Bronchial epithelial cell (primary cell): Measurements from ENCODE around the gene SCART1. TPM values are rescaled to one million over a fixed set of nuclear protein-coding genes. Genes with fewer than 3 reads are reported as not detected.
A peak's percentile ranks its signal among the peaks of the same experiment; 100 is the strongest.

Experiments used
- DNase-seq: peaks from one replicate; pipeline ENCODE4 v3.0.0-alpha.2; 2010; ENCODE audit warnings: low read depth
- FAIRE-seq: peaks from 2 replicates; lab custom pipeline; 2011; peaks lifted over from hg19 to GRCh38; lab: Jason Lieb, UNC
- H3K27me3 ChIP-seq: 2 replicates; pipeline ENCODE4 v1.5.1; 2011; ENCODE audit warnings: low read length; ENCODE audit not compliant: control insufficient read depth, insufficient read depth
- H3K36me3 ChIP-seq: 2 replicates; pipeline ENCODE4 v1.5.1; 2011; ENCODE audit warnings: low read length; ENCODE audit not compliant: control insufficient read depth, insufficient read depth
- H3K4me3 ChIP-seq: 2 replicates; pipeline ENCODE4 v1.5.1; 2011; ENCODE audit warnings: mild to moderate bottlenecking, low read depth, low read length, control low read depth
- total RNA-seq: library from RNA; depleted of rRNA; stranded (reverse); fragments of >200 nt; gene quantifications from 2 replicates; pipeline ENCODE4 v1.2.1, GENCODE V29; 2014
- TF ChIP-seq, protein P1 (sequence below): IDR thresholded peaks from 2 replicates; pipeline ENCODE4 v1.5.1; 2011; ENCODE audit warnings: mild to moderate bottlenecking, moderate library complexity, low read length, control low read depth, inconsistent platforms; ENCODE audit not compliant: insufficient read depth, severe bottlenecking

The SCART1 gene
- total RNA-seq, 1 donor from 2014 or later: 1.1 TPM

DNA sequence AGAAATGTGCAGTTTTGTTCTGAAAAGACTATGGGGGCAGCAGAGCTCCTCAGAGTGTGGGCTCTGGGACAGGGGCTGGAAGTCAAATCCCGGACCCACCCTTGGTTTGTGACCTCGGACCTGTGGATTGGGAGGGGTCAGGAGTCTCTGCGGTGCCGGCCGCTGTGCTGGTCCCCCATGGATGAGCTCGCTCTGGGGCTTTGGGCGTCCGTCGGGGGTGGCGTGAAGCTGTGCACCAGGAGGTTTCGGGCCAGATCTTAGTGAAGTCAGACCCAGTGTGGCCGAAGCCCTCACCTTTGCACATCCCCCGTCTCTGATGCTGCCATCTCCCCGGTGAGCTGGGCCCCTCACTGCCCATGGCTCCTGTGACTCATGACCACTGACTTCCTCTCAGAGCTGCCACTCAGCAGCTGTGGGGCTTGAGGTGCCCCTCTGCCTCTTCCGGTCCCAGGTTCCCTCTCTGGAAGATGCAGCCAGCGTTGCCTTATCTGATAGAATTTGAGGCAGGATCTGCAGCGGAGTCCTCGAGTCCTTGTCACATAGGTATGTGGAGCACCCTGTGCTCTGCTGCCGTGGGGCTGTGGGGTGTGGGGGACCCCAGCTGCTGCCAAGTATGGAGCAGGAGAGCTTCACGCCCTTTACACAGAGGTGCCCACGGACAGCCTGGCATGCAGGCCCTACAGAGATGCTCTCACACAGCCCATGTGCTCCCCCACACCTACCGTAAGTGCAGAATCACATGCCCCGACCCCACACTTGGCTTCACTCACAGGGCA lies 11.4 kb upstream of the SCART1 start:
- Histone ChIP-seq H3K36me3 (no peaks in the 10 kb centered on the region), H3K4me3 (no peak overlapping the region), H3K27me3 (no peaks in the 10 kb centered on the region)
- TF ChIP-seq, protein P1, sequence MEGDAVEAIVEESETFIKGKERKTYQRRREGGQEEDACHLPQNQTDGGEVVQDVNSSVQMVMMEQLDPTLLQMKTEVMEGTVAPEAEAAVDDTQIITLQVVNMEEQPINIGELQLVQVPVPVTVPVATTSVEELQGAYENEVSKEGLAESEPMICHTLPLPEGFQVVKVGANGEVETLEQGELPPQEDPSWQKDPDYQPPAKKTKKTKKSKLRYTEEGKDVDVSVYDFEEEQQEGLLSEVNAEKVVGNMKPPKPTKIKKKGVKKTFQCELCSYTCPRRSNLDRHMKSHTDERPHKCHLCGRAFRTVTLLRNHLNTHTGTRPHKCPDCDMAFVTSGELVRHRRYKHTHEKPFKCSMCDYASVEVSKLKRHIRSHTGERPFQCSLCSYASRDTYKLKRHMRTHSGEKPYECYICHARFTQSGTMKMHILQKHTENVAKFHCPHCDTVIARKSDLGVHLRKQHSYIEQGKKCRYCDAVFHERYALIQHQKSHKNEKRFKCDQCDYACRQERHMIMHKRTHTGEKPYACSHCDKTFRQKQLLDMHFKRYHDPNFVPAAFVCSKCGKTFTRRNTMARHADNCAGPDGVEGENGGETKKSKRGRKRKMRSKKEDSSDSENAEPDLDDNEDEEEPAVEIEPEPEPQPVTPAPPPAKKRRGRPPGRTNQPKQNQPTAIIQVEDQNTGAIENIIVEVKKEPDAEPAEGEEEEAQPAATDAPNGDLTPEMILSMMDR: no peak
- no peak for DNase-seq
- FAIRE-seq: no peak

GRCh38 chr10:133442967-133443924 lies 10.5 kb upstream of the SCART1 start:
- Histone ChIP-seq H3K36me3 (no peaks in the 10 kb centered on the region), H3K27me3 (no peaks in the 10 kb centered on the region), H3K4me3 (no peak overlapping the region)
- DNase-seq (no peak), FAIRE-seq (peak; percentile 99)
- TF ChIP-seq, protein P1: no peak

GRCh38 chr10:133444342-133445267 lies 9.1 kb upstream of the SCART1 start:
- no peak overlapping the region for H3K4me3 ChIP-seq
- no peaks in the 10 kb centered on the region for H3K27me3 ChIP-seq
- no peaks in the 10 kb centered on the region for H3K36me3 ChIP-seq
- DNase-seq: no peak
- FAIRE-seq: no peak
- TF ChIP-seq, protein P1: no peak

GRCh38 chr10:133445268-133445732 lies 8.4 kb upstream of the SCART1 start:
- TF ChIP-seq, protein P1: no peak
- FAIRE-seq (no peak), DNase-seq (no peak)
- Histone ChIP-seq H3K4me3 (no peak overlapping the region), H3K36me3 (no peaks in the 10 kb centered on the region), H3K27me3 (no peaks in the 10 kb centered on the region)
